ENCODE data around the gene ERMARD.
A peak's percentile ranks its signal among the peaks of the same experiment; 100 is the strongest.

Gene ERMARD

GRCh38 chr6:169707772-169708171, 43.6 kb upstream of the ERMARD start:
- Histone ChIP-seq H3F3A (ENCODE audit: insufficient read depth) (peaks cover 57% of the 10 kb centered on the region), H2AFZ (ENCODE audit: low read depth, low read length, severe bottlenecking) (no peak overlapping the region), H3K27me3 (ENCODE audit: low read length) (no peaks in the 10 kb centered on the region), H3K79me2 (ENCODE audit: insufficient read depth, low read length) (peaks cover 31% of the 10 kb centered on the region), H3K4me3 (ENCODE audit: insufficient read depth, low read length, poor library complexity, severe bottlenecking) (no peak overlapping the region), H3K4me2 (ENCODE audit: low read depth, low read length, poor library complexity, severe bottlenecking) (no peak overlapping the region), H3K9ac (ENCODE audit: low read length) (no peak overlapping the region), H4K20me1 (ENCODE audit: low read depth, low read length) (peaks cover 4% of the 10 kb centered on the region), H3K9me3 (ENCODE audit: insufficient read depth, low read length) (no peaks in the 10 kb centered on the region), H3K27ac (ENCODE audit: low read depth, low read length) (peak overlapping the region; percentile 4; the same call in 1 of the 2 replicates), H3K9me2 (replicated peaks; ENCODE audit: insufficient read depth, low read length) (no peaks in the 10 kb centered on the region), H3K36me3 (ENCODE audit: low read length) (peaks cover 30% of the 10 kb centered on the region)
- TF ChIP-seq CTCF (IDR thresholded peaks at IDR 0.05; ENCODE audit: insufficient read depth, low read length, poor library complexity, severe bottlenecking), result no peak
- TF ChIP-seq EZH2phosphoT487 (conservative IDR thresholded peaks at IDR 0.05; ENCODE audit: low read length), result no peak

GRCh38 chr6:169709293-169709692, 42.1 kb upstream of the ERMARD start:
- Histone ChIP-seq H3K36me3 (ENCODE audit: low read length) (peaks cover 30% of the 10 kb centered on the region), H3K27me3 (ENCODE audit: low read length) (no peaks in the 10 kb centered on the region), H3K9me2 (replicated peaks; ENCODE audit: insufficient read depth, low read length) (no peaks in the 10 kb centered on the region), H3K9ac (ENCODE audit: low read length) (no peak overlapping the region), H3K79me2 (ENCODE audit: insufficient read depth, low read length) (peaks cover 16% of the 10 kb centered on the region), H3K27ac (ENCODE audit: low read depth, low read length) (peak overlapping the region; percentile 23; the same call in 1 of the 2 replicates), H3K9me3 (ENCODE audit: insufficient read depth, low read length) (no peaks in the 10 kb centered on the region), H4K20me1 (ENCODE audit: low read depth, low read length) (peaks cover 4% of the 10 kb centered on the region), H3K4me3 (ENCODE audit: insufficient read depth, low read length, poor library complexity, severe bottlenecking) (no peak overlapping the region), H2AFZ (ENCODE audit: low read depth, low read length, severe bottlenecking) (no peak overlapping the region), H3K4me2 (ENCODE audit: low read depth, low read length, poor library complexity, severe bottlenecking) (no peak overlapping the region), H3F3A (ENCODE audit: insufficient read depth) (peaks cover 57% of the 10 kb centered on the region)
- TF ChIP-seq EZH2phosphoT487 (conservative IDR thresholded peaks at IDR 0.05; ENCODE audit: low read length), result no peak
- no peak for TF ChIP-seq CTCF (IDR thresholded peaks at IDR 0.05; ENCODE audit: insufficient read depth, low read length, poor library complexity, severe bottlenecking)

DNA sequence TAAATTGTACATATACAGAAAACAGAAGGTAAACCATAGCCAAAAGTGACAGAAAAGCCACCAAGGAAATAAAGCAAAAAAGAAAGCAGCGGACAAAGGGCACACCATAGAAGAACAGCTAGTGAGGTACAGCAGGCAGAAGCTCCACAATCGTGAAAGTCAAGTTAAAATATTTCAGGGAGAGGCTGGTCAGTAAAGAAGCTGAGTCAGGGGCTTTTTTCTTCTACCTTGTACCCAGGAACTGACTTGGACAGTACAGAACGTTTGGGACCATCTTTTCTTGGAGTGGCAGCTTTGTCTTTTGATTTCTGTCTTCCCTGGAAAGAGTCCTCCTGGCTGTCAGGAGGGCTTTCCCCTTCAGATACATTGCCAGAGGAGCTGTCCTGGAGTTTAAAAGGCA, 41.4 kb upstream of the ERMARD start:
- no peak overlapping the region for H3K27ac ChIP-seq (ENCODE audit: low read depth, low read length)

More for the DNA sequence above, 41.4 kb upstream of the ERMARD start:
- Histone ChIP-seq H4K20me1 (ENCODE audit: low read depth, low read length) (peaks cover 4% of the 10 kb centered on the region; the same call in 1 of the 2 replicates), H3K9me3 (ENCODE audit: insufficient read depth, low read length) (no peaks in the 10 kb centered on the region), H3F3A (ENCODE audit: insufficient read depth) (peaks cover 57% of the 10 kb centered on the region), H3K36me3 (ENCODE audit: low read length) (peaks cover 32% of the 10 kb centered on the region), H3K9ac (ENCODE audit: low read length) (no peak overlapping the region), H3K9me2 (replicated peaks; ENCODE audit: insufficient read depth, low read length) (no peaks in the 10 kb centered on the region), H3K4me2 (ENCODE audit: low read depth, low read length, poor library complexity, severe bottlenecking) (no peak overlapping the region), H3K79me2 (ENCODE audit: insufficient read depth, low read length) (0 out of 2 replicates have a peak, but pooled peaks cover 9% of the 10 kb centered on the region), H3K4me3 (ENCODE audit: insufficient read depth, low read length, poor library complexity, severe bottlenecking) (no peak overlapping the region), H3K27me3 (ENCODE audit: low read length) (no peaks in the 10 kb centered on the region), H2AFZ (ENCODE audit: low read depth, low read length, severe bottlenecking) (no peak overlapping the region)
- TF ChIP-seq EZH2phosphoT487 (conservative IDR thresholded peaks at IDR 0.05; ENCODE audit: low read length) (no peak), CTCF (IDR thresholded peaks at IDR 0.05; ENCODE audit: insufficient read depth, low read length, poor library complexity, severe bottlenecking) (no peak)
